ENCODE results near the gene KMT2C.
"Not testable (repeated sequence)": the region's sequence is repeated elsewhere in the genome, so short reads cannot be mapped to it uniquely, and the experiment has no call there.

Gene KMT2C

DNA sequence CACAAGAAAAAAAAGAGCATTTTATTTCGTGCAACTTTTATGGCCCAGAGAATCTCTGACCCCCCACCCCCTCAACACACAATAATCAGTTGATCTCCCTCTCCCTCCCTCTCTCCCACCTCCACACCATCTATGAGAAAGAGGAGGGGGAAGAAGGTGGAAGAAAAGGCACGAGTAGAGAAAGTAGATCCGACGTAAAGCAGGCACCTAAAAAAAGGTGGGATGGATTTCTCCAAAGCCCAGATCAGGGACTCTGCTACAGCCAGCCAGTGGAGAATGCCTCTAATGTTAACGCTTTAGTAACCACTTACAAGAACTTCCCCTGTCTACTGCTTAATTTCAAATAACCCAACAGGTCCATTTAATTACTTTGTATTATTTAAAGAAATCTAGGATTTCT, 24.4 kb downstream of the KMT2C start:
- TF ChIP-seq, protein P1, sequence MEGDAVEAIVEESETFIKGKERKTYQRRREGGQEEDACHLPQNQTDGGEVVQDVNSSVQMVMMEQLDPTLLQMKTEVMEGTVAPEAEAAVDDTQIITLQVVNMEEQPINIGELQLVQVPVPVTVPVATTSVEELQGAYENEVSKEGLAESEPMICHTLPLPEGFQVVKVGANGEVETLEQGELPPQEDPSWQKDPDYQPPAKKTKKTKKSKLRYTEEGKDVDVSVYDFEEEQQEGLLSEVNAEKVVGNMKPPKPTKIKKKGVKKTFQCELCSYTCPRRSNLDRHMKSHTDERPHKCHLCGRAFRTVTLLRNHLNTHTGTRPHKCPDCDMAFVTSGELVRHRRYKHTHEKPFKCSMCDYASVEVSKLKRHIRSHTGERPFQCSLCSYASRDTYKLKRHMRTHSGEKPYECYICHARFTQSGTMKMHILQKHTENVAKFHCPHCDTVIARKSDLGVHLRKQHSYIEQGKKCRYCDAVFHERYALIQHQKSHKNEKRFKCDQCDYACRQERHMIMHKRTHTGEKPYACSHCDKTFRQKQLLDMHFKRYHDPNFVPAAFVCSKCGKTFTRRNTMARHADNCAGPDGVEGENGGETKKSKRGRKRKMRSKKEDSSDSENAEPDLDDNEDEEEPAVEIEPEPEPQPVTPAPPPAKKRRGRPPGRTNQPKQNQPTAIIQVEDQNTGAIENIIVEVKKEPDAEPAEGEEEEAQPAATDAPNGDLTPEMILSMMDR (IDR thresholded peaks at IDR 0.05; ENCODE audit: low read depth, low read length) = no peak
- no peak overlapping the region for H3K4me3 ChIP-seq (ENCODE audit: low read depth, low read length)

DNA sequence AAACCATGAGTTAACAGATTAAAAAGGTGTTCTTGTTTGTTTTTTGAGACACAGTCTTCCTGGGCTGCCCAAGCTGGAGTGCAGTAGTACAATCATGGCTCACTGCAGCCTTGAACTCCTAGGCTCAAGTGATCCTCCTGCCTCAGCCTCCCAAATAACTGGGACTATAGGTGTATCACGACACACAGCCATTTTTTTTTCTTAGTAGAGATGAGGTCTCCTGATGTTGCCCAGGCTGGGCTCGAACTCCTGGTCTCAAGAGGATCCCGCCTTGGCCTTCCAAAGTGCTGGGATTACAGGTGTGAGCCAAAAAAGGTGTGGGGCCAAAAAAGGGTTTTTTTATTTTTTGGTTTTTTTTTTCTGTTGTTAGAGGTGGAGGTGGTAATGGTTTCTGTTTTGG, 29.3 kb downstream of the KMT2C start:
- TF ChIP-seq, protein P1 (IDR thresholded peaks at IDR 0.05; ENCODE audit: low read depth, low read length) = no peak

DNA sequence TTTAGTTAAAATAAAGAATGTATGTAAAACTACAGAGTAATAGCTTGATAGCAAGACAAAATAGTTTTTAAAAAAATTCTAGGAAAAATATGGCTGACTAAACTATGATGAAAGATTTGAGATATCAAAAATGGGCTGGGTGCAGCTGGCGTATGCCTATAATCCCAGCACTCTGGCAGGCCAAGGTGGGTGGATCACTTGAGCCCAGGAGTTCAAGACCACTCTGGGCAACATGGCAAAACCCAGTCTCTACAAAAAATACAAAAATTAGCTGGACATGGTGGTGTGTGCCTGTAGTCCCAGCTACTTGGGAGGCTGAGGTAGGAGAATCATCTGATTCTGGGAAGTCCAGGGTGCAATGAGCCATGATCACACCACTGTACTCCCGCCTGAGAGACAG, 29.8 kb downstream of the KMT2C start:
- not testable (repeated sequence) for H3K4me3 ChIP-seq (ENCODE audit: low read depth, low read length)

More for the DNA sequence above, 29.3 kb downstream of the KMT2C start:
- no peak overlapping the region for H3K4me3 ChIP-seq (ENCODE audit: low read depth, low read length)

DNA sequence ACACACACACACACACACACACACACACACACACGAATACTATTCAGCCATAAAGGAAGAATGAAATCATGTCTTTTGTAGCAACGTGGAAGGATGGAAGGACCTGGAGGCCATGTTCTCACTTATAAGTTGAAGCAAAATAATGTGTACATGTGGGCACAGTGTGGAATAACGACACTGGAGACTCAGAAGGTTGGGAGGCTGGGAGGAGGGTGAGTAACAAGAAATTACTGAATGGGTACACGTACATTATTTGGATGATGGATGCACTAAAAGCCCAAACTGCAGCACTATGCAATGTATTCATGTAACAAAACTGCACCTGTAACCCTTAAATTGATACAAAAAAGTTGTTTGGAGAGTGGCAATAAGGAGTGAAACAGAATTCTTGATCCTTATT, 32.1 kb downstream of the KMT2C start:
- TF ChIP-seq, protein P1 (IDR thresholded peaks at IDR 0.05; ENCODE audit: low read depth, low read length) = no peak

DNA sequence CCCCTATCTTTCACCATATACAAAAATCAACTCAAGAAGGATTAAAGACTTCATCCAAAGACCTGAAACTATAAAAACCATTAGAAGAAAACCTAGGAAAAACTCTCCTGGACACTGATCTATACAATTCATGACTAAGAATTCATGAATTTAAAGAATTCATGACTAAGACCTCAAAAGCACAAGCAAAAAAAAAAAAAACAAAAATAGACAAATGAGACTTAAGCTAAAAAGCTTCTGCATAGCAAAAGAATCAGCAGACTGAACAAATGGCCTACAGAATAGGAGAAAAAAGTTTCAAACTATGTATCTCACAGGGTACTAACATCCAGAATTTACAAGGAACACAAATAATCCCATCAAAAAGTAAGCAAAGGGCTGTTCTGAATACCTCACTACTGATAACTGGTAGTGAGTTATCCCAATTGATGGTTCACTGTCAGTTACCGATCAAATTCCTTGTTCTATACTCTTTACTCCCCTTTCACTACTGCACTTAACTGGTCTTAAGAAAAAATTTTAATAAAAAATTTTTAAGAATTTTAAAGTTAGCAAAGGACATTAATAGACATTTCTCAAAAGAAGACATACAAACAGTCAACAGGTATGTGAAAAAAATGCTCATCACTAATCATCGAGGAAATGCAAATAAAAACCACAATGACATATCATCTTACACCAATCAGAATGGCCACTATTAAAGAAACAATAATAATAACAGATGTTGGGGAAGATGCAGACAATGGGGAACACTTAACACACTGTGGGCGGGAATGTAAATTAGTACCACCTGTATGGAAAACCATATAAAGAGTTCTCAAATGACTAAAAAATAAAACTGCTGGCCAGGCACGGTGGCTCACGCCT, 33.2 kb downstream of the KMT2C start:
- TF ChIP-seq, protein P1 (IDR thresholded peaks at IDR 0.05; ENCODE audit: low read depth, low read length) = no peak
- H3K4me3 ChIP-seq (ENCODE audit: low read depth, low read length) = no peak overlapping the region

More for the DNA sequence above, 32.1 kb downstream of the KMT2C start:
- H3K4me3 ChIP-seq (ENCODE audit: low read depth, low read length) = no peak overlapping the region

DNA sequence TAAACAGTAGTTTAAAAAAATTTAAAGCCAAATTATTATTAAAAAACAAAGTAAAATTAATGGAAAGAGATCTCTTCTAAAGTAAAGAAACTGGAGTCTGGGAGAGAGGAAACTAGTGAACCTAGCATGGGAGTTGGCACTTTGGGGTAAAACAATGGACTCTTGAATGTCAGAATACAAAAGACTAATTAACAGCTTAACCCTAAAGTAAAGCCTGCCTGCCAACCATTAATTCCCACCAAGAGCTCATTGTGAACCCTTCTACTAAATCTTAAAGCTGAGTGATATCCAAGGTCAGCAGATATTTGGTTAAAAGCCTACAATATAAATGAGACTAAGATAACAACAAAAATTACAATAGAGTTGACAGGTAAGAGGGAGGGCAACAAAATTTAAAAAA, 36.5 kb downstream of the KMT2C start:
- TF ChIP-seq, protein P1 (IDR thresholded peaks at IDR 0.05; ENCODE audit: low read depth, low read length) = no peak
- no peak overlapping the region for H3K4me3 ChIP-seq (ENCODE audit: low read depth, low read length)

DNA sequence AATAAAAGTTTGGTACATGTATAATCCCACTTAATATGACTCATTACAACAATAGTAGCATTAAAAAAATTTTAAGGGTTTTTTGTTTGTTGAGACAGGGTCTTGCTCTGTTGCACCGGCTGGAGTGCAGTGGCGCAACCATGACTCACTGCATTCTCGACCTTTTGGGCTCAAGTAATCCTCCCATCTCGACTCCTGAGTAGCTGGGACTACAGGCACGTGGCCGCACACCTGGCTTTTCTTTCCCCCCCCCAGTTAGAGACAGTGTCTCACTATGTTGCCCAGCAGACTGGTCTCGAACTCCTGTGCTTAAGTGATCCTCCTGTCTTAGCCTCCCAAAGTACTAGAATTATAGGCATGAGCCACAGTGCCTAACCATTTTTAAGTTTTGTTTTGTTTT, 40.7 kb downstream of the KMT2C start:
- TF ChIP-seq, protein P1 (IDR thresholded peaks at IDR 0.05; ENCODE audit: low read depth, low read length) = no peak

More for the DNA sequence above, 40.7 kb downstream of the KMT2C start:
- H3K4me3 ChIP-seq (ENCODE audit: low read depth, low read length) = no peak overlapping the region
